NCI-H146 treated with DMSO at 0.1 percent for 48 hours (cell line): ENCODE measurements around the gene ACAA1.
"Not testable (repeated sequence)": the region's sequence is repeated elsewhere in the genome, so short reads cannot be mapped to it uniquely, and the experiment has no call there.

Source experiments
- DNase-seq: peaks from one replicate; lab custom pipeline; 2025; ENCODE audit not compliant: unreplicated experiment; lab: John Stamatoyannopoulos, UW

The ACAA1 gene

GRCh38 chr3:38107911-38108648, 28.8 kb downstream of the ACAA1 start:
- DNase-seq: no peak

DNA sequence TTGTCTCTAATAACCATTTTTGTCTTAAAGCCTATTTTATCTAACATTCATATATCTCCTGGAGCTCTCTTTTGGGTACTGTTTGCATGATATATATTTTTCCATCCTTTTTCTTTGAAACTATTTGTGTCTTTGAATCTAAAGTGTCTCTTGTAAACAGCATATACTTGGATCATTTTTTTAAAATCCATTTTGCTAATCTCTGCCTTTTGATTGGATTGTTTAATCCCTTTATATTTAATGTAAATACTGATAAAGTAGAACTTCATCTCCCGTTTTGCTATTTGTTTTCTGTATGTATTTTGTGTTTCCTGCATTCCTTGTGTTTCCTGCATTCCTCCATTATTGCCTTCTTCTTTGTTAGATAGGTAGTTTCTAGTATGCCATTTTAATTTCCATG, 31.4 kb downstream of the ACAA1 start:
- no peak for DNase-seq

GRCh38 chr3:38102444-38102814, 34.5 kb downstream of the ACAA1 start:
- no peak for DNase-seq

DNA sequence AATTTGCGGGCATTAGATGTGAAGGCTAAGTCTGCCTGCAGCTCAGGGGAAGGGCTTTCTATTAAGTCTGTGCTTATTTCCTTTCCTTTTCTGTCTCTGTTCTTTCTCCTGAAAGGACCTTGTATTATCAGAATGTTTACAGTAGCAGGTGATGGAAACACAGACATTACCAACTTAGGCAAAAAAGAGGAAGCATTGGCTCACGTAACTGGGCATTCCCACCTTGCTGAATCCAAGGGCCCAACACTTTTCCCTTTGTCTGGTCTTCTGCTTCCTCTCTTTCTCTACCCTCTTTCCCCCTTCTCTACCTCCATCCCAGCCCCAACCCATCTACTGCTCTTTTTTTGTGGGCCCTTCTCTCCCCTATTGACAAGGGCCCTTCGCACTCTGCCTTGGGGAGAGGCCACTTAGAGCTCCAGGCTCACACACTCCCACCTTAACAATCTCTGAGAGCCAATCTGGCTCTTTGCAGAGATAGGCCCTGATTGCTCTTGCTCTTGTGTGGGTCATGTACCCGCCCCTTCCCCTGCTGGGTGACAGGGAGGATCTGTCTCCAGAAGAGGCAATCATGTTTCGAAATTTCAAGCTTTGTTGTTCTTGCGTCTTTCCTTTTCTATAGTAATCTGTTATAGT, 35.0 kb downstream of the ACAA1 start:
- no peak for DNase-seq

- DNase-seq: no peak
Observed at GRCh38 chr3:38100498-38100897, 36.4 kb downstream of the ACAA1 start.

GRCh38 chr3:38099518-38099917, 37.4 kb downstream of the ACAA1 start:
- DNase-seq: no peak

DNA sequence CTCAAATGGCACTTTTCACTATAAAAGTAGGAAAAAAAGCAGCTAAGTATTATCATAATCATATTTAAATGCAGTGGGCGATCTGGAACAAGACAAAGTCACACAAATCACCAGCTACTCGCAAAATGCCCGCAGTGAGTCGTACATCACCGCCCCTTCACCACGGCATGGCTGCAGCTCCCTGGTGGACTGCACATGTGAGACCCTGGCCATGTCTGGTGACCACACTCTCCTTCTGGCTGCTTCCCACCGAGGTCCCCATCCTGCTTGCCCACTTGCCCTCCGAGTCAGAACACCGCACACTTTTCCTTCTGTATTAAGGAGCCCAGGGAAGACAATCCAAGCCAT, 38.6 kb downstream of the ACAA1 start:
- no peak for DNase-seq

DNA sequence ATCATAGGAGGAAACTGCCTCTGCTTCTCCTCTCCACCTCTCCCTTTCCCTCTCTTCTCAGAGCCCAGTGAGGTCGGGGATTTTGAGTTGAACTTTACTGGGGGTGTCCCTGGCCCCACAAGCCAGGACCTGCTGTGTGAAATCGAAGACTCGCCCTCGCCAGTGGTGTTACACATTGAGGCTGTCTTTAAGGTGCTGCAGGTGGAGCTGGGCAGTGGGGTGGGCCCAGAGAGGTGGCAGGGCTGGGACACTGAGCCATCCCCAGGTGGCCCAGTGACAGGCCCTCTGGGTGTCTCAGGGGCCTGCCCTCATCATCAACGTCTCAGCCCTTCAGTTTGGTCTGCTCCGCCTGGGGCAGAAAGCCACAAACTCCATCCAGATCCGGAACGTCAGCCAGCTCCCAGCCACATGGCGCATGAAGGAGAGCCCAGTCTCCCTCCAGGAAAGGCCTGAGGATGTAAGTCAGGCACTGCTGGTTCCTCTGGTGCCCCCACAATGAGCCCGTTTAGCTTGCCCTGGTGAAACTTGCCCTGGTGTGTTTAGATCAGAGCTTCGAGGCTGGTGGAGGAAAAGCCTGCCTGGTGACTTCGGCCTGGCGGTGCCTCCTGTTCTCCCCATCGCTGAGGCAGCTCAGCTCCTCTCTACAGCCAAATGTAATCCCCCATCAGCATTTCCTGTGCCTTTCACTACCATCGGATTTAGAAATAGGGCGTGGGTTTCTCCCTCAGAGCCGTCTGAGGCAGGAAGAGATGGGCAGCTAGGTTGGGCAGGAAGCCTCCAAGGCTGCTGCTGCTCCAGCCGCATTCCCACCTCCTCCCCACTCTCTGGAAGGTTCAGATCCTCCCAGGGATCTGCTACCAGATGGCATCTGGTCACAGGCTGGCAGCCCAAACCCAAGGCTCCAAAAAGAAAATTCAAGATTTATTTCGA, 39.2 kb downstream of the ACAA1 start:
- no peak for DNase-seq

DNA sequence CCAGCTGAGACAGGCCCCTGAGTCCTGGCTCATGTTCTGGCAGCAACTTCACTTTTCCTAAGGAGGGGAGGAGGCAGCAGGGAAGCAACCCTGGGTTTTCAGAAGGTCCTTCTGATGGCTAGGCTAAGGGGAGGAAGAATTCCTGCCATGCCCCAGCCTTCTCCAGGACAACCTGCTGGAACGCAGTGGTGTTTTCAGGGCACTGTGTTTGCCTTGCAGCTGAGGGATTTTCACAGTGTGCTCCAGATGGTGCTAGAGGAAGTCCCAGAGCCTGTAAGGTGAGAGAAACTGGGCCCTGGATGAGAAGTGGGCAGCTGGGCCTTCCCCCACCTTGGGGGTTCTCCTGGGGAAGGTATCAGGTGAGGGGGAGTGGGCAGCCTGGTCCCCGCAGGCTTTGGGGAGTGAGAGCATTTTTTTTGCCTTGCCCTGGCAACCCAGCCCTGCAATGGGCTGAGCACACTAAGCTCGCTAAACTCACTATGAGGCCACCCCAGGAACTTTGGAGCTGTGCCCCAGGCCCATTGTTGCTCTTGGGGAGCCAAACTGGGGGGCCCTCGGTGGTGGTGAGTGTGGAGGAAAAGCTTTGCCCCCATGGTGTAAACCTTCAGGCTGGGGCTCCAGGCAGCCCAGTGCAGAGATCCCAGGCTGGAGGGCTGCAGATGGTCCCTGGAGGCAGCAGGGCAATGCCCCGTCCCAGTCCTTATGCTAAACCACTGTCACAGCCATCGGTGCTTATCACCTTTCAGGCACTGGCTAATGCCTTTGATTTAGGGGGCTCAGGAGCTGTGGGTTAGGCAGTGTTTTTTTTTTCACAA, 41.1 kb downstream of the ACAA1 start:
- no peak for DNase-seq

- no peak for DNase-seq
Observed at GRCh38 chr3:38094999-38095398, 41.9 kb downstream of the ACAA1 start.

- DNase-seq: no peak
Observed at GRCh38 chr3:38090453-38090852, 46.5 kb downstream of the ACAA1 start.

GRCh38 chr3:38089163-38089562, 47.8 kb downstream of the ACAA1 start:
- no peak for DNase-seq

GRCh38 chr3:38088126-38089078, 48.5 kb downstream of the ACAA1 start:
- DNase-seq: no peak

GRCh38 chr3:38087278-38087677, 49.6 kb downstream of the ACAA1 start:
- not testable (repeated sequence) for DNase-seq

- DNase-seq: no peak
Observed at GRCh38 chr3:38086496-38086895, 50.4 kb downstream of the ACAA1 start.

GRCh38 chr3:38085943-38086324, 51.0 kb downstream of the ACAA1 start:
- no peak for DNase-seq

GRCh38 chr3:38085311-38085942, 51.5 kb downstream of the ACAA1 start:
- no peak for DNase-seq

- no peak for DNase-seq
Observed at GRCh38 chr3:38084334-38085310, 52.3 kb downstream of the ACAA1 start.
